Measurements from ENCODE around the gene CTTNBP2. TPM values are rescaled to one million over a fixed set of nuclear protein-coding genes. Genes with fewer than 3 reads are reported as not detected.

The CTTNBP2 gene
- total and polyA plus RNA-seq, 2 of the 4 experiments (the other 2 are of a cell fraction), result 6.6 to 11.3 TPM

GRCh38 chr7:117759950-117760640, 113.1 kb downstream of the CTTNBP2 start:
- Histone ChIP-seq H3K9ac (ENCODE audit: low read depth, low read length) (no peak overlapping the region), H3K4me3 (ENCODE audit: insufficient read depth, low read depth, low read length) (no peak overlapping the region), H3K36me3 (ENCODE audit: control insufficient read depth, insufficient read depth, low read length) (peaks cover 8% of the 10 kb centered on the region), H2AK5ac (ENCODE audit: low read depth, low read length) (no peak overlapping the region), H4K91ac (ENCODE audit: insufficient read depth, low read depth, low read length) (no peak overlapping the region), H3K18ac (ENCODE audit: low read depth, low read length) (no peak overlapping the region), H2BK120ac (ENCODE audit: low read depth, low read length) (no peak overlapping the region), H4K20me1 (ENCODE audit: insufficient read depth, low read length) (no peaks in the 10 kb centered on the region), H2AFZ (replicated peaks; ENCODE audit: low read length, poor library complexity) (no peak overlapping the region), H3K14ac (replicated peaks; ENCODE audit: low read depth, low read length) (no peak overlapping the region), H2AK9ac (replicated peaks; ENCODE audit: low read depth, low read length, poor library complexity) (no peak overlapping the region), H3K23ac (ENCODE audit: low read depth, low read length) (no peak overlapping the region), H3K4me1 (ENCODE audit: control insufficient read depth, insufficient read depth, low read length) (0 out of 2 replicates have a peak, but pooled peaks cover 2% of the 10 kb centered on the region), H3K56ac (ENCODE audit: extremely low read depth, insufficient read depth, low read length) (no peak overlapping the region), H4K8ac (ENCODE audit: low read depth in 2 of 2, low read length in 2 of 2) (no peak overlapping the region), H4K5ac (ENCODE audit: low read depth, low read length) (no peak overlapping the region), H3K27ac (ENCODE audit: insufficient read depth, low read length) (no peak overlapping the region), H2BK5ac (ENCODE audit: low read depth, low read length, poor library complexity, severe bottlenecking) (no peak overlapping the region), H3K27me3 (ENCODE audit: control insufficient read depth, insufficient read depth, low read length) (no peaks in the 10 kb centered on the region), H3K9me1 (ENCODE audit: insufficient read depth, low read length) (no peaks in the 10 kb centered on the region), H3K4ac (ENCODE audit: low read depth, low read length) (no peak overlapping the region), H2BK20ac (ENCODE audit: low read depth, low read length) (no peak overlapping the region), H3K4me2 (ENCODE audit: low read depth, low read length) (no peak overlapping the region), H2BK15ac (ENCODE audit: low read depth, low read length) (no peak overlapping the region), H3K79me1 (ENCODE audit: low read depth in 1 of 2, low read length in 2 of 2) (no peaks in the 10 kb centered on the region), H3K9me3 (ENCODE audit: control insufficient read depth, insufficient read depth, low read length) (no peaks in the 10 kb centered on the region)
- no CpG with 5 or more reads among the region's 9 CpGs for WGBS, 2 experiments (ENCODE audit: extremely low coverage in 2 of 2, insufficient read length in 1 of 2)
- intact Hi-C loops (cut with micrococcal nuclease), result loop anchor here (10.0 kb wide), 1 partner anchor 235 kb away; no protein-coding TSS in a partner anchor
- POLR2A ChIA-PET (ENCODE audit: unreplicated experiment), result no interaction called here
- peak; percentile 88 for DNase-seq
- ATAC-seq (ENCODE audit: low read depth), result peak; percentile 32
- dilution Hi-C loops (cut with HindIII; ENCODE audit: low sequenced_read_pairs, unreplicated experiment), result no loop called here
- CTCF ChIA-PET, result interaction anchor here (0.6 kb wide), 1 partner anchor 105 kb away, joined by 3 read pairs; no protein-coding TSS in a partner anchor
- no TSS peak for BruUV-seq (replicated peaks)
- in situ Hi-C loops (cut with MboI; ENCODE audit: low sequenced_read_pairs), result loop anchor here (25.0 kb wide), 1 partner anchor 327 kb away; no protein-coding TSS in a partner anchor
- TF ChIP-seq MXI1 (IDR thresholded peaks at IDR 0.05; ENCODE audit: borderline replicate concordance, low read depth, low read length), result no peak
- TF ChIP-seq RCOR1 (IDR thresholded peaks at IDR 0.05; ENCODE audit: insufficient replicate concordance, low read length), result no peak
- no peak for TF ChIP-seq MAZ (IDR thresholded peaks at IDR 0.05; ENCODE audit: borderline replicate concordance, low read depth, low read length)
- TF ChIP-seq ELK1 (IDR thresholded peaks at IDR 0.05; ENCODE audit: borderline replicate concordance, low read depth, low read length), result no peak
- TF ChIP-seq SMC3 (IDR thresholded peaks at IDR 0.05; ENCODE audit: low read depth, low read length), result no peak
- no peak for TF ChIP-seq CHD1 (IDR thresholded peaks at IDR 0.05; ENCODE audit: low read depth, low read length)
- TF ChIP-seq RAD21 (IDR thresholded peaks at IDR 0.05; ENCODE audit: low read length), result no peak
- TF ChIP-seq MAFK (IDR thresholded peaks at IDR 0.05; ENCODE audit: low read depth, low read length), result no peak
- no peak for TF ChIP-seq CEBPB (IDR thresholded peaks at IDR 0.05; ENCODE audit: low read depth, low read length)
- TF ChIP-seq FOS (IDR thresholded peaks at IDR 0.05; ENCODE audit: low read depth, low read length), result no peak
- TF ChIP-seq, protein P1, sequence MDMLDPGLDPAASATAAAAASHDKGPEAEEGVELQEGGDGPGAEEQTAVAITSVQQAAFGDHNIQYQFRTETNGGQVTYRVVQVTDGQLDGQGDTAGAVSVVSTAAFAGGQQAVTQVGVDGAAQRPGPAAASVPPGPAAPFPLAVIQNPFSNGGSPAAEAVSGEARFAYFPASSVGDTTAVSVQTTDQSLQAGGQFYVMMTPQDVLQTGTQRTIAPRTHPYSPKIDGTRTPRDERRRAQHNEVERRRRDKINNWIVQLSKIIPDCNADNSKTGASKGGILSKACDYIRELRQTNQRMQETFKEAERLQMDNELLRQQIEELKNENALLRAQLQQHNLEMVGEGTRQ (IDR thresholded peaks at IDR 0.05; ENCODE audit: low read depth, low read length), result no peak
- TF ChIP-seq NFE2L2 (IDR thresholded peaks at IDR 0.05; ENCODE audit: low read depth, low read length), result no peak
- no peak for TF ChIP-seq BHLHE40 (IDR thresholded peaks at IDR 0.05; ENCODE audit: low read depth, low read length)
- TF ChIP-seq POLR2A (IDR thresholded peaks at IDR 0.05; ENCODE audit: low read depth, low read length), result no peak
- TF ChIP-seq, protein P2, sequence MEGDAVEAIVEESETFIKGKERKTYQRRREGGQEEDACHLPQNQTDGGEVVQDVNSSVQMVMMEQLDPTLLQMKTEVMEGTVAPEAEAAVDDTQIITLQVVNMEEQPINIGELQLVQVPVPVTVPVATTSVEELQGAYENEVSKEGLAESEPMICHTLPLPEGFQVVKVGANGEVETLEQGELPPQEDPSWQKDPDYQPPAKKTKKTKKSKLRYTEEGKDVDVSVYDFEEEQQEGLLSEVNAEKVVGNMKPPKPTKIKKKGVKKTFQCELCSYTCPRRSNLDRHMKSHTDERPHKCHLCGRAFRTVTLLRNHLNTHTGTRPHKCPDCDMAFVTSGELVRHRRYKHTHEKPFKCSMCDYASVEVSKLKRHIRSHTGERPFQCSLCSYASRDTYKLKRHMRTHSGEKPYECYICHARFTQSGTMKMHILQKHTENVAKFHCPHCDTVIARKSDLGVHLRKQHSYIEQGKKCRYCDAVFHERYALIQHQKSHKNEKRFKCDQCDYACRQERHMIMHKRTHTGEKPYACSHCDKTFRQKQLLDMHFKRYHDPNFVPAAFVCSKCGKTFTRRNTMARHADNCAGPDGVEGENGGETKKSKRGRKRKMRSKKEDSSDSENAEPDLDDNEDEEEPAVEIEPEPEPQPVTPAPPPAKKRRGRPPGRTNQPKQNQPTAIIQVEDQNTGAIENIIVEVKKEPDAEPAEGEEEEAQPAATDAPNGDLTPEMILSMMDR (conservative IDR thresholded peaks at IDR 0.05; ENCODE audit: low read depth, low read length), result no peak
